Measurements from ENCODE around the gene BMPR1A. TPM values are rescaled to one million over a fixed set of nuclear protein-coding genes. Genes with fewer than 3 reads are reported as not detected.

BMPR1A gene
- polyA plus RNA-seq, 2 of the 4 experiments (the other 2 are of a cell fraction), result 25.5 to 39.0 TPM

GRCh38 chr10:86878983-86879713, 122.7 kb downstream of the BMPR1A start:
- Histone ChIP-seq H3K9me3 (no peaks in the 10 kb centered on the region), H3K27ac (no peak overlapping the region), H3K4me3 (no peak overlapping the region), H3K4me1 (no peaks in the 10 kb centered on the region), H3K4me2 (no peak overlapping the region)
- ChIA-PET POLR2A (no interaction called here), CTCF (interaction anchor here (0.7 to 1.2 kb wide), 2 partner anchors 10 to 16 kb away, joined by 3 read pairs; no protein-coding TSS in a partner anchor)
- DNase-seq (ENCODE audit: low read depth in 1 of 2, low spot score in 1 of 2), result no peak
- FAIRE-seq, result no peak
- 90% methylated on average over 3 of the region's 3 CpGs for WGBS (ENCODE audit: missing lambda C conversion rate)
- TF ChIP-seq ELK1 (IDR thresholded peaks at IDR 0.05; ENCODE audit: low read depth, low read length) (no peak), HES2 (IDR thresholded peaks at IDR 0.05) (no peak), BCL3 (IDR thresholded peaks at IDR 0.05) (no peak), ZC3H11A (IDR thresholded peaks at IDR 0.05) (no peak), EHF (CRISPR knock-in tag; IDR thresholded peaks at IDR 0.05) (no peak), USF2 (IDR thresholded peaks at IDR 0.05) (no peak), TP53 (CRISPR knock-in tag; IDR thresholded peaks at IDR 0.05) (no peak), CHD2 (IDR thresholded peaks at IDR 0.05; ENCODE audit: low read length, partially characterized antibody) (no peak), ZFP36 (IDR thresholded peaks at IDR 0.05; ENCODE audit: borderline replicate concordance, partially characterized antibody) (no peak), HOXA7 (CRISPR knock-in tag; IDR thresholded peaks at IDR 0.05) (no peak), NPAS2 (CRISPR knock-in tag; IDR thresholded peaks at IDR 0.05; ENCODE audit: borderline replicate concordance) (no peak)
- no peak for ATAC-seq

GRCh38 chr10:86880971-86881370, 124.6 kb downstream of the BMPR1A start:
- CTCF ChIA-PET, result interaction anchor here (1.6 kb wide), 1 partner anchor 10 kb away, joined by 4 read pairs; no protein-coding TSS in a partner anchor
- Histone ChIP-seq H3K27ac (no peak overlapping the region), H3K9me3 (no peaks in the 10 kb centered on the region), H3K4me2 (no peak overlapping the region), H3K4me1 (no peaks in the 10 kb centered on the region), H3K4me3 (no peak overlapping the region)
- DNase-seq (ENCODE audit: low read depth in 1 of 2, low spot score in 1 of 2), result no peak
- ATAC-seq, result no peak
- no peak for TF ChIP-seq USF2 (IDR thresholded peaks at IDR 0.05)
- no peak for TF ChIP-seq ZFP36 (IDR thresholded peaks at IDR 0.05; ENCODE audit: borderline replicate concordance, partially characterized antibody)
- no peak for TF ChIP-seq NFE2L2 (conservative IDR thresholded peaks at IDR 0.05; ENCODE audit: low read length)
- TF ChIP-seq KDM1A (IDR thresholded peaks at IDR 0.05; ENCODE audit: low read depth), result no peak
- no peak for TF ChIP-seq RNF2 (IDR thresholded peaks at IDR 0.05; ENCODE audit: borderline replicate concordance, low read depth)
- no peak for TF ChIP-seq RARB (CRISPR knock-in tag; IDR thresholded peaks at IDR 0.05)
- TF ChIP-seq SMC3 (IDR thresholded peaks at IDR 0.05), result no peak
- TF ChIP-seq CHD2 (IDR thresholded peaks at IDR 0.05; ENCODE audit: low read length, partially characterized antibody), result no peak
- TF ChIP-seq, protein P1, sequence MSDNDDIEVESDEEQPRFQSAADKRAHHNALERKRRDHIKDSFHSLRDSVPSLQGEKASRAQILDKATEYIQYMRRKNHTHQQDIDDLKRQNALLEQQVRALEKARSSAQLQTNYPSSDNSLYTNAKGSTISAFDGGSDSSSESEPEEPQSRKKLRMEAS (IDR thresholded peaks at IDR 0.05), result no peak
- TF ChIP-seq BCL3 (IDR thresholded peaks at IDR 0.05), result no peak
- no peak for TF ChIP-seq TP53 (CRISPR knock-in tag; IDR thresholded peaks at IDR 0.05)
- TF ChIP-seq E2F6 (IDR thresholded peaks at IDR 0.05; ENCODE audit: borderline replicate concordance, low read depth), result no peak
- no peak for TF ChIP-seq FOXS1 (CRISPR knock-in tag; IDR thresholded peaks at IDR 0.05)
- no peak for TF ChIP-seq CHD4 (IDR thresholded peaks at IDR 0.05; ENCODE audit: borderline replicate concordance)
- no peak for TF ChIP-seq EHMT2 (IDR thresholded peaks at IDR 0.05; ENCODE audit: low read depth)
- no peak for TF ChIP-seq ZSCAN20 (CRISPR knock-in tag; IDR thresholded peaks at IDR 0.05)
- TF ChIP-seq ELK1 (IDR thresholded peaks at IDR 0.05; ENCODE audit: low read depth, low read length), result no peak
- FAIRE-seq, result no peak
- 92% methylated on average over 4 of the region's 4 CpGs for WGBS (ENCODE audit: missing lambda C conversion rate)
- POLR2A ChIA-PET, result no interaction called here
